ENCODE measurements around the gene TAOK1.
"Not testable (repeated sequence)": the region's sequence is repeated elsewhere in the genome, so short reads cannot be mapped to it uniquely, and the experiment has no call there.

Gene TAOK1

GRCh38 chr17:29389982-29390850 lies at the start of gene TAOK1:
Gene TAOK1, plus strand, starts transcription at chr17:29390363. Its CDS starts 61,186 bp downstream, at chr17:29451549.
- DNase-seq (ENCODE audit: low spot score): peak; percentile 99

- no peak for DNase-seq (ENCODE audit: low spot score)
Measured at GRCh38 chr17:29341726-29342125, 48.4 kb upstream of the TAOK1 start.

- no peak for DNase-seq (ENCODE audit: low spot score)
Measured at GRCh38 chr17:29342158-29342765, 47.9 kb upstream of the TAOK1 start.

GRCh38 chr17:29344201-29344856 lies 45.8 kb upstream of the TAOK1 start:
- no peak for DNase-seq (ENCODE audit: low spot score)

GRCh38 chr17:29345066-29345465 lies 45.1 kb upstream of the TAOK1 start:
- DNase-seq (ENCODE audit: low spot score): no peak

GRCh38 chr17:29345470-29345869 lies 44.7 kb upstream of the TAOK1 start:
- not testable (repeated sequence) for DNase-seq (ENCODE audit: low spot score)

GRCh38 chr17:29346462-29346861 lies 43.7 kb upstream of the TAOK1 start:
- no peak for DNase-seq (ENCODE audit: low spot score)

- no peak for DNase-seq (ENCODE audit: low spot score)
Measured at GRCh38 chr17:29347831-29348629, 42.1 kb upstream of the TAOK1 start.

- no peak for DNase-seq (ENCODE audit: low spot score)
Measured at GRCh38 chr17:29349409-29349808, 40.8 kb upstream of the TAOK1 start.

GRCh38 chr17:29352146-29352545 lies 38.0 kb upstream of the TAOK1 start:
- DNase-seq (ENCODE audit: low spot score): no peak

- DNase-seq (ENCODE audit: low spot score): no peak
Measured at GRCh38 chr17:29357232-29357631, 32.9 kb upstream of the TAOK1 start.

GRCh38 chr17:29357821-29358232 lies 32.3 kb upstream of the TAOK1 start:
- no peak for DNase-seq (ENCODE audit: low spot score)

- DNase-seq (ENCODE audit: low spot score): no peak
Measured at GRCh38 chr17:29358416-29358815, 31.7 kb upstream of the TAOK1 start.

GRCh38 chr17:29359777-29360176 lies 30.4 kb upstream of the TAOK1 start:
- no peak for DNase-seq (ENCODE audit: low spot score)

- no peak for DNase-seq (ENCODE audit: low spot score)
Measured at GRCh38 chr17:29363716-29364115, 26.4 kb upstream of the TAOK1 start.

- DNase-seq (ENCODE audit: low spot score): no peak
Measured at GRCh38 chr17:29364691-29365090, 25.5 kb upstream of the TAOK1 start.

GRCh38 chr17:29368161-29368560 lies 22.0 kb upstream of the TAOK1 start:
- DNase-seq (ENCODE audit: low spot score): no peak

GRCh38 chr17:29368926-29369325 lies 21.2 kb upstream of the TAOK1 start:
- no peak for DNase-seq (ENCODE audit: low spot score)

- peak; percentile 81 for DNase-seq (ENCODE audit: low spot score)
Measured at GRCh38 chr17:29369831-29370735, 20.1 kb upstream of the TAOK1 start.

GRCh38 chr17:29376667-29377270 lies 13.4 kb upstream of the TAOK1 start:
- DNase-seq (ENCODE audit: low spot score): peak; percentile 95

GRCh38 chr17:29378500-29378899 lies 11.7 kb upstream of the TAOK1 start:
- DNase-seq (ENCODE audit: low spot score): no peak
